HepG2 (cell line): ENCODE data around the gene FBLIM1. TPM values are rescaled to one million over a fixed set of nuclear protein-coding genes. Genes with fewer than 3 reads are reported as not detected.
A peak's percentile ranks its signal among the peaks of the same experiment; 100 is the strongest.

Source experiments
- ATAC-seq: fragments of 200-7000 bp; cut with Tn5 transposase; 3 replicates; pipeline ENCODE4 v1.9.1; 2020; ENCODE audit warnings: mild to moderate bottlenecking, moderate library complexity
- BruUV-seq: library from RNA; stranded (reverse); fragments of 400-500 nt; replicated peaks from 2 replicates; lab custom pipeline; 2021; lab: Mats Ljungman, UMichigan
- CTCF ChIA-PET: fragments of 300-600 bp; formaldehyde crosslinking; extraction: SDS; loops from one replicate; lab custom pipeline; 2021; ENCODE audit warnings: low total read pairs, inconsistent platforms, low intra/inter-chr PET ratio; lab: Yijun Ruan, JAX
- POLR2A ChIA-PET: fragments of 350-600 bp; sonication (Branson Sonifier 250); formaldehyde crosslinking; loops from one replicate; lab custom pipeline; 2020; ENCODE audit warnings: antibody characterized with exemption, inconsistent platforms; lab: Yijun Ruan, JAX
- DNase-seq: peaks from one replicate; pipeline ENCODE4 v3.0.0-alpha.2; 2015; ENCODE audit warnings: low spot score
- FAIRE-seq: peaks from 3 replicates; lab custom pipeline; 2011; peaks lifted over from hg19 to GRCh38; lab: Jason Lieb, UNC
- H2AFZ ChIP-seq: one replicate; pipeline ENCODE4 v1.6.1; 2011; ENCODE audit warnings: low read length, inconsistent platforms
- H3K27ac ChIP-seq: fragments of 300-600 bp; 3 replicates; pipeline ENCODE4 v1.8.0; 2011; ENCODE audit warnings: mixed run types, mild to moderate bottlenecking, mixed read lengths, low read length, inconsistent platforms; ENCODE audit not compliant: insufficient read depth; ENCODE audit errors: extremely low read length
- H3K27me3 ChIP-seq, 2 experiments: fragments of 200-600 bp in 1 of 2; 2 replicates in 1 of 2; 3 replicates in 1 of 2; pipeline versions ENCODE4 v1.6.0 to v1.8.0; 2011; ENCODE audit warnings: low read length in 2 of 2, mild to moderate bottlenecking in 2 of 2, moderate library complexity in 2 of 2, inconsistent platforms in 1 of 2; ENCODE audit not compliant: insufficient read depth in 2 of 2, control insufficient read depth in 1 of 2
- H3K36me3 ChIP-seq, 2 experiments: fragments of 200-600 bp in 1 of 2; replicated peaks in 1 of 2; 2 replicates in 1 of 2; 3 replicates in 1 of 2; pipeline versions ENCODE4 v1.5.1 to v1.8.0; 2011; ENCODE audit warnings: low read length in 2 of 2, inconsistent platforms in 1 of 2; ENCODE audit not compliant: insufficient read depth in 2 of 2, control insufficient read depth in 1 of 2
- H3K4me1 ChIP-seq: 2 replicates; pipeline ENCODE4 v1.5.1; 2012; ENCODE audit warnings: low read length, inconsistent platforms; ENCODE audit not compliant: insufficient read depth
- H3K4me2 ChIP-seq: 2 replicates; pipeline ENCODE4 v1.6.0; 2011; ENCODE audit warnings: low read depth, low read length, inconsistent platforms
- H3K4me3 ChIP-seq, 3 experiments: fragments of 200-600 bp in 1 of 3; sonication (generic), shearing (Covaris generic) in 1 of 3; replicated peaks in 1 of 3; 2 replicates each; pipeline ENCODE4 v1.5.1; 2011 to 2016; ENCODE audit warnings: low read length in 3 of 3, inconsistent platforms in 2 of 3, low read depth in 2 of 3, mild to moderate bottlenecking in 2 of 3, control low read depth in 1 of 3, mixed read lengths in 1 of 3; ENCODE audit not compliant: insufficient read depth in 1 of 3
- H3K79me2 ChIP-seq: one replicate; pipeline ENCODE4 v1.6.1; 2011; ENCODE audit warnings: low read length, inconsistent platforms; ENCODE audit not compliant: insufficient read depth
- H3K9ac ChIP-seq: 2 replicates; pipeline ENCODE4 v1.6.0; 2011; ENCODE audit warnings: mild to moderate bottlenecking, low read depth, low read length, inconsistent platforms; ENCODE audit not compliant: insufficient read depth
- H3K9me3 ChIP-seq: 2 replicates; pipeline ENCODE4 v1.5.1; 2012; ENCODE audit warnings: mild to moderate bottlenecking, low read length
- H4K20me1 ChIP-seq: 2 replicates; pipeline ENCODE4 v1.6.0; 2011; ENCODE audit warnings: inconsistent platforms, mild to moderate bottlenecking, low read length, moderate library complexity; ENCODE audit not compliant: insufficient read depth
- CENPX ChIP-seq: sonication (generic); formaldehyde crosslinking; IDR thresholded peaks from 2 replicates; pipeline ENCODE4 v1.9.0; 2021; ENCODE audit warnings: mild to moderate bottlenecking, missing genetic modification reagents, moderate library complexity
- KAT2B ChIP-seq: fragments of 150-350 bp; IDR thresholded peaks from 2 replicates; pipeline ENCODE4 v1.6.1; 2014; ENCODE audit warnings: low read depth, low read length, borderline replicate concordance
- KLF12 ChIP-seq: sonication (generic); formaldehyde crosslinking; IDR thresholded peaks from 2 replicates; pipeline ENCODE4 v1.4.0; 2020; ENCODE audit warnings: missing genetic modification reagents, borderline replicate concordance
- KLF15 ChIP-seq: sonication (generic); formaldehyde crosslinking; IDR thresholded peaks from 2 replicates; pipeline ENCODE4 v1.8.1; 2023; ENCODE audit warnings: borderline replicate concordance, mild to moderate bottlenecking, inconsistent platforms, missing genetic modification reagents, mixed read lengths
- MLLT10 ChIP-seq: sonication (generic); formaldehyde crosslinking; IDR thresholded peaks from 2 replicates; pipeline ENCODE4 v1.4.0; 2020; ENCODE audit warnings: missing genetic modification reagents
- NRL ChIP-seq: sonication (generic); formaldehyde crosslinking; IDR thresholded peaks from 2 replicates; pipeline ENCODE4 v1.5.0; 2020; ENCODE audit warnings: missing genetic modification reagents, mild to moderate bottlenecking, moderate library complexity, borderline replicate concordance
- PITX1 ChIP-seq: sonication (generic); formaldehyde crosslinking; IDR thresholded peaks from 2 replicates; pipeline ENCODE4 v1.5.1; 2020; ENCODE audit warnings: mild to moderate bottlenecking, missing genetic modification reagents
- SMC3 ChIP-seq: IDR thresholded peaks from 2 replicates; pipeline ENCODE4 v1.6.1; 2011; ENCODE audit warnings: low read length, improper control_type of control experiment
- ZFP36 ChIP-seq: fragments of 150-350 bp; IDR thresholded peaks from 2 replicates; pipeline ENCODE4 v1.6.1; 2018; ENCODE audit warnings: borderline replicate concordance, low read length, low read depth; ENCODE audit not compliant: partially characterized antibody
- ZNF607 ChIP-seq: sonication (generic); formaldehyde crosslinking; IDR thresholded peaks from 2 replicates; pipeline ENCODE4 v1.5.1; 2020; ENCODE audit warnings: missing genetic modification reagents, mild to moderate bottlenecking, borderline replicate concordance
- ZNF781 ChIP-seq: sonication (generic); formaldehyde crosslinking; IDR thresholded peaks from 2 replicates; pipeline ENCODE4 v1.5.1; 2020; ENCODE audit warnings: borderline replicate concordance, mild to moderate bottlenecking, missing genetic modification reagents; ENCODE audit errors: not compliant biosample characterization
- ZSCAN31 ChIP-seq: sonication (generic); formaldehyde crosslinking; IDR thresholded peaks from 2 replicates; pipeline ENCODE4 v1.5.0; 2020; ENCODE audit warnings: low read depth, mild to moderate bottlenecking, missing genetic modification reagents
- WGBS: methylation state at CpG from one replicate; pipeline ENCODE4 v1.1.6; 2017; ENCODE audit warnings: low lambda C conversion rate; 5-methylcytosine and 5-hydroxymethylcytosine counted together
- in situ Hi-C: cut with HindIII; loops from 2 replicates; pipeline ENCODE4 v1.10.0; 2017; ENCODE audit warnings: low pct_unique_long_range_greater_than_20kb; ENCODE audit not compliant: extremely low pct_ligation_motif_present
- intact Hi-C: fragments of 100-400 bp; cut with micrococcal nuclease; formaldehyde crosslinking; loops from one replicate; pipeline ENCODE4 v1.10.0; 2022; ENCODE audit not compliant: unreplicated experiment
- polyA plus RNA-seq, 8 experiments: library from polyadenylated mRNA; depleted of rRNA in 3 of 8; stranded (reverse) in 7 of 8; unstranded in 1 of 8; fragments of >200 nt; fragmentation: Illumina TruSeq in 4 of 8; extraction: Trizol in 4 of 8; gene quantifications; 2 replicates each; pipeline versions ENCODE4 v1.2.1 to v1.2.3, GENCODE V29; 2011 to 2016; ENCODE audit warnings: low read depth in 4 of 8, missing spikeins in 1 of 8, mixed read lengths in 1 of 8; ENCODE audit not compliant: insufficient read depth in 1 of 8
- total RNA-seq, 5 experiments: library from RNA; depleted of rRNA; stranded (reverse); fragments of >200 nt; fragmentation: Illumina TruSeq; extraction: Trizol; gene quantifications; 2 replicates each; pipeline ENCODE4 v1.2.3, GENCODE V29; 2016; ENCODE audit warnings: low read depth in 1 of 5
- TF ChIP-seq, protein P1 (sequence below): IDR thresholded peaks from 2 replicates; pipeline ENCODE4 v1.6.1; 2012; ENCODE audit warnings: low read length, improper control_type of control experiment
- TF ChIP-seq, protein P2 (sequence below): IDR thresholded peaks from 2 replicates; pipeline ENCODE4 v1.6.1; 2012; ENCODE audit warnings: low read depth, low read length, improper control_type of control experiment
- TF ChIP-seq, protein P3 (sequence below): sonication (generic); formaldehyde crosslinking; IDR thresholded peaks from 2 replicates; pipeline ENCODE4 v1.5.0; 2020; ENCODE audit warnings: mild to moderate bottlenecking, missing genetic modification reagents, moderate library complexity
- TF ChIP-seq, protein P4 (sequence below): IDR thresholded peaks from 2 replicates; pipeline ENCODE4 v1.6.1; 2018; ENCODE audit warnings: missing genetic modification reagents, mild to moderate bottlenecking, missing compliant biosample characterization

Gene FBLIM1
- total and polyA plus RNA-seq, 2 of the 13 experiments (the other 11 are each of a cell fraction or from before 2014, with no cell fraction given): 10.6 to 23.0 TPM

DNA sequence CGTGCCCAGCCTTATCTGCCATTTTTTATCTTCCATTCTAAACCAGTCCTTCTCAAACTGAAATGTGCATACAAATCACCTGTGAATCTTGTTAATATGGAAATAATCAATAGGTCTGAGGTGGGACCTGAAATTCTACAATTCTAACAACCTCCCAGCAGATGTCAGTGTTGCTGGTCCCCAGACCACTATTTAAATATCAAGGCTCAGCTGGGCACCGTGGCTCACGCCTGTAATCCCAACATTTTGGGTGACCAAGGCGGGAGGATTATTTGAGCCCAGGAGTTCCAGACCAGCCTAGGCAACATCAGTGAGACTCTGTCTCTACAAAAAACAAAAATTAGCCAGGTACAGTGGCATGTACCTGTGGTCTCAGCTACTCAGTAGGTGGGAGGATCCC is 44.8 kb downstream of the FBLIM1 start:
- in situ Hi-C loops: no loop called here
- Histone ChIP-seq H3K36me3 (no peaks in the 10 kb centered on the region), H3K9me3 (no peaks in the 10 kb centered on the region), H3K4me1 (peaks cover 65% of the 10 kb centered on the region), H3K4me2 (peak overlapping the region; percentile 28), H3K4me3 (no peak overlapping the region), H3K27me3 (no peaks in the 10 kb centered on the region), H2AFZ (no peak overlapping the region), H3K79me2 (peaks cover 14% of the 10 kb centered on the region), H4K20me1 (no peaks in the 10 kb centered on the region), H3K27ac (no peak overlapping the region), H3K9ac (no peak overlapping the region)
- ATAC-seq: no peak
- ChIA-PET CTCF (no interaction called here), POLR2A (interaction anchor here (0.6 kb wide), 1 partner anchor 77 kb away, joined by 3 read pairs; no protein-coding TSS in a partner anchor)
- peak; percentile 34 for FAIRE-seq
- 24% methylated on average over 4 of the region's 4 CpGs for WGBS
- intact Hi-C loops: loop anchor here (5.0 kb wide), 2 partner anchors 44 to 119 kb away; partner anchors contain the start of gene SPEN
- DNase-seq: peak; percentile 48
- BruUV-seq: no TSS peak
- no peak for TF ChIP-seq ZFP36
- TF ChIP-seq KLF15 (CRISPR knock-in tag): no peak
- TF ChIP-seq, protein P1, sequence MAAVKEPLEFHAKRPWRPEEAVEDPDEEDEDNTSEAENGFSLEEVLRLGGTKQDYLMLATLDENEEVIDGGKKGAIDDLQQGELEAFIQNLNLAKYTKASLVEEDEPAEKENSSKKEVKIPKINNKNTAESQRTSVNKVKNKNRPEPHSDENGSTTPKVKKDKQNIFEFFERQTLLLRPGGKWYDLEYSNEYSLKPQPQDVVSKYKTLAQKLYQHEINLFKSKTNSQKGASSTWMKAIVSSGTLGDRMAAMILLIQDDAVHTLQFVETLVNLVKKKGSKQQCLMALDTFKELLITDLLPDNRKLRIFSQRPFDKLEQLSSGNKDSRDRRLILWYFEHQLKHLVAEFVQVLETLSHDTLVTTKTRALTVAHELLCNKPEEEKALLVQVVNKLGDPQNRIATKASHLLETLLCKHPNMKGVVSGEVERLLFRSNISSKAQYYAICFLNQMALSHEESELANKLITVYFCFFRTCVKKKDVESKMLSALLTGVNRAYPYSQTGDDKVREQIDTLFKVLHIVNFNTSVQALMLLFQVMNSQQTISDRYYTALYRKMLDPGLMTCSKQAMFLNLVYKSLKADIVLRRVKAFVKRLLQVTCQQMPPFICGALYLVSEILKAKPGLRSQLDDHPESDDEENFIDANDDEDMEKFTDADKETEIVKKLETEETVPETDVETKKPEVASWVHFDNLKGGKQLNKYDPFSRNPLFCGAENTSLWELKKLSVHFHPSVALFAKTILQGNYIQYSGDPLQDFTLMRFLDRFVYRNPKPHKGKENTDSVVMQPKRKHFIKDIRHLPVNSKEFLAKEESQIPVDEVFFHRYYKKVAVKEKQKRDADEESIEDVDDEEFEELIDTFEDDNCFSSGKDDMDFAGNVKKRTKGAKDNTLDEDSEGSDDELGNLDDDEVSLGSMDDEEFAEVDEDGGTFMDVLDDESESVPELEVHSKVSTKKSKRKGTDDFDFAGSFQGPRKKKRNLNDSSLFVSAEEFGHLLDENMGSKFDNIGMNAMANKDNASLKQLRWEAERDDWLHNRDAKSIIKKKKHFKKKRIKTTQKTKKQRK: no peak
- peak; percentile 64 for TF ChIP-seq SMC3
- TF ChIP-seq KLF12 (CRISPR knock-in tag): no peak
- TF ChIP-seq ZNF781 (CRISPR knock-in tag): no peak
- TF ChIP-seq NRL (CRISPR knock-in tag): no peak
- TF ChIP-seq MLLT10 (CRISPR knock-in tag): no peak
- no peak for TF ChIP-seq ZSCAN31
- TF ChIP-seq PITX1 (CRISPR knock-in tag): 0 out of 2 replicates have a peak, but pooled peaks have one; percentile 40
- TF ChIP-seq CENPX: no peak
- no peak for TF ChIP-seq KAT2B
- TF ChIP-seq, protein P2, sequence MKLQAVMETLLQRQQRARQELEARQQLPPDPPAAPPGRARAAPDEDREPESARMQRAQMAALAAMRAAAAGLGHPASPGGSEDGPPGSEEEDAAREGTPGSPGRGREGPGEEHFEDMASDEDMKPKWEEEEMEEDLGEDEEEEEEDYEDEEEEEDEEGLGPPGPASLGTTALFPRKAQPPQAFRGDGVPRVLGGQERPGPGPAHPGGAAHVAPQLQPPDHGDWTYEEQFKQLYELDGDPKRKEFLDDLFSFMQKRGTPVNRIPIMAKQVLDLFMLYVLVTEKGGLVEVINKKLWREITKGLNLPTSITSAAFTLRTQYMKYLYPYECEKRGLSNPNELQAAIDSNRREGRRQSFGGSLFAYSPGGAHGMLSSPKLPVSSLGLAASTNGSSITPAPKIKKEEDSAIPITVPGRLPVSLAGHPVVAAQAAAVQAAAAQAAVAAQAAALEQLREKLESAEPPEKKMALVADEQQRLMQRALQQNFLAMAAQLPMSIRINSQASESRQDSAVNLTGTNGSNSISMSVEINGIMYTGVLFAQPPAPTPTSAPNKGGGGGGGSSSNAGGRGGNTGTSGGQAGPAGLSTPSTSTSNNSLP: peak; percentile 58; the same call in 1 of the 2 replicates
- TF ChIP-seq, protein P3, sequence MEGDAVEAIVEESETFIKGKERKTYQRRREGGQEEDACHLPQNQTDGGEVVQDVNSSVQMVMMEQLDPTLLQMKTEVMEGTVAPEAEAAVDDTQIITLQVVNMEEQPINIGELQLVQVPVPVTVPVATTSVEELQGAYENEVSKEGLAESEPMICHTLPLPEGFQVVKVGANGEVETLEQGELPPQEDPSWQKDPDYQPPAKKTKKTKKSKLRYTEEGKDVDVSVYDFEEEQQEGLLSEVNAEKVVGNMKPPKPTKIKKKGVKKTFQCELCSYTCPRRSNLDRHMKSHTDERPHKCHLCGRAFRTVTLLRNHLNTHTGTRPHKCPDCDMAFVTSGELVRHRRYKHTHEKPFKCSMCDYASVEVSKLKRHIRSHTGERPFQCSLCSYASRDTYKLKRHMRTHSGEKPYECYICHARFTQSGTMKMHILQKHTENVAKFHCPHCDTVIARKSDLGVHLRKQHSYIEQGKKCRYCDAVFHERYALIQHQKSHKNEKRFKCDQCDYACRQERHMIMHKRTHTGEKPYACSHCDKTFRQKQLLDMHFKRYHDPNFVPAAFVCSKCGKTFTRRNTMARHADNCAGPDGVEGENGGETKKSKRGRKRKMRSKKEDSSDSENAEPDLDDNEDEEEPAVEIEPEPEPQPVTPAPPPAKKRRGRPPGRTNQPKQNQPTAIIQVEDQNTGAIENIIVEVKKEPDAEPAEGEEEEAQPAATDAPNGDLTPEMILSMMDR (CRISPR knock-in tag): peak; percentile 70
- TF ChIP-seq, protein P4, sequence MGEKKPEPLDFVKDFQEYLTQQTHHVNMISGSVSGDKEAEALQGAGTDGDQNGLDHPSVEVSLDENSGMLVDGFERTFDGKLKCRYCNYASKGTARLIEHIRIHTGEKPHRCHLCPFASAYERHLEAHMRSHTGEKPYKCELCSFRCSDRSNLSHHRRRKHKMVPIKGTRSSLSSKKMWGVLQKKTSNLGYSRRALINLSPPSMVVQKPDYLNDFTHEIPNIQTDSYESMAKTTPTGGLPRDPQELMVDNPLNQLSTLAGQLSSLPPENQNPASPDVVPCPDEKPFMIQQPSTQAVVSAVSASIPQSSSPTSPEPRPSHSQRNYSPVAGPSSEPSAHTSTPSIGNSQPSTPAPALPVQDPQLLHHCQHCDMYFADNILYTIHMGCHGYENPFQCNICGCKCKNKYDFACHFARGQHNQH: peak; percentile 19; the same call in 1 of the 2 replicates
- no peak for TF ChIP-seq ZNF607 (CRISPR knock-in tag)
